Stimulated activated CD8-positive, alpha-beta memory T cell treated with anti-CD3 and anti-CD28 coated beads, Interleukin-12 subunit alpha, Interleukin-12 subunit beta, amount 100 ng/mL, for 4 hours (primary cell): Measurements from ENCODE around the gene NHEJ1.

ENCODE experiments used
- DNase-seq: peaks from one replicate; pipeline ENCODE4 v3.0.0-alpha.2; 2020; ENCODE audit warnings: low read depth

NHEJ1 gene

DNA sequence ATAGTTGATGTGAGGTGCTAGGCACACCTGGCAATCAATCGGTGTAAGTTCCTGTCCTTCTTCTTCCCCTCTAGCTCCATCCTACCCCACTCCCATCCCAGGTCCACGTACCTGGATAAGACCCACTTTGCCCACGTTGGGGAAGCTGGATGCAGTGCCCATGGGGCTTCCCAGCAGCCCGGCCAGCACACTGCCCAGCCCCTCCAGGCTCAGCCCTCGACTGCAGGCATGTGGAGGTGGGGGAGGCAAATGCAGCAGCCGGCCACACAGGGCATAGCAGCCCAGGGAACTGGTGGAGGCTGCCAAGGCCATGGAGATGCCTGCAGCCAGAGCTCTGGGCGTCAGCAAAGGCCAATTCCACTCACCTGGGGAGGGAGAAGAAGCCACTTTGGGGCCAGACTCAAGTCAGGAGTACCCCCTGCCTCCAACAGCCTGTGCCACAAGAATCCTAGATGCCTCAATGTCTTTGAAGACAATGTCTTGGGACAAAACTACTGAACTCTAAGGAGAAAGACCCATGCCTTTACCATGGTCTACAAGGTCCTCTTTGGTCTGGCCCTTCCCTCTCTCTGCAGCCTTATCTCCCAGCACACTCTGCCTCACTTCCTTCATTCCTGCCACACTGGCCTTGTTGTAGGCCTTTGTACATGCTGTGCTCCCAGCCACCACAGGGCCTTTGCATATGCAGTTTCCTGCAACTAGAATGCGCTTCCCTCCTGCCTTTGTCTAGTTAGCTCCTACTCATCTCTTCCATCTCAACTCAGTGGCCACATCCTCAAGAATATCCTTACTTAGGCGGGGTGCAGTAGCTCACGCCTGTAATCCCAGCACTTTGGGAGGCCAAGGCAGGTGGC lies 4.7 kb upstream of the NHEJ1 start:
- no peak for DNase-seq

DNA sequence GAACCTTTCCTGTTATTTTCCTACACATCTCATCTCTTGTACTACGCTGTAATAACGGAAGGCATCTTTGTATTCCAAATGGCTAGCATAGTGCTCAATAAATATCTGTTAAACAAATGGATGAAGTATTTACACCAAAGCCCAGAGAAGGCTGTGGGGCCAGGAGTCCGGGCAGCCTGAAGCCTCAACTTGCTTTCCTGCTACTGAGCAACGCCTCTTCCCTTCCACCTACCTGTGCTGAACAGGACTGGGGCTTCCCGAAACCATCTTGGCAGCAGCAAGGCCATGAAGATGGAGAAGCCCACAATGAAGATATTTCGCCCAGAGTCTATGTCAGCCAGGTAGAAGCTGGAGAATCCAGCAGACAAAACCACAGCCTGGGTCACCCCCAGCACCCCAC lies 2.5 kb upstream of the NHEJ1 start:
- DNase-seq: no peak

DNA sequence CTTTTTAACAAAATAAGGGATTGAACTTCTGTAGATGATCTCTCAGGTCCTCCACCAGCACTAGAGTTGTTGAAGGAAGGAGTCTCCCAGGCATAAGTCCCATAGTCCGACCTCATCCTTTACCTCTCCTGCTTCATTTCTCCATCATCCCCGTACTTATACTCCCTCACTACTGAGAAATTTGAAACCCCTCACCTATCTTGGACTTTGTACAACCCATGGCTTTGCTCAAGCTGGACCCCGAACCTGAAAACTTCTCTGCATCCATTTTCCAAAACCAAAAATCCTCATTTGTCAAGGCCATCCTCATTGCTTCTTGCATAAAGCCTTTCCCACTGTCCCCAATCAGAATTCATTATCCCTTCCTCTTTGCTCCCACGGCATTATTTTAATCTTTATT lies 482 bp upstream of the NHEJ1 start:
- no peak for DNase-seq

DNA sequence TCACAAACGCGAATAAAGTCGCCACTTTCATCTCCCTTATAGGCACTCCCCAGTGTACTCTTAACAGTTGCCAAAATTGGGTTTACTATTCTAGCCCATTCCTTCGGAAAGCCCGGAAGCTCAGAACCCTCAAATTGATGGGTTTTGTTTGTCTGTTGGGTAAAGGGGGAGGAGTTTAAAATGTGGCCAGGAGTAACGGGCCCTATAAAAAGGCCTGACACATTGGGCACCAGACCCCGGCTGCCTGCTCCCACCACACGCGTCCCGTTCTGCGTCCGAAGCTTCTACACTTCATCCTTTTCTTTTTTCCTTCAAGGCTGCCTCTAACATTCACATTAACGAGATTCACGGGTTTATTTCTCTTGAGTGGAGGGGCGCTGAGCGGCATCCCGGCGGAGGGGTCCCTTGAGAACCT lies 837 bp downstream of the NHEJ1 start:
- no peak for DNase-seq

DNA sequence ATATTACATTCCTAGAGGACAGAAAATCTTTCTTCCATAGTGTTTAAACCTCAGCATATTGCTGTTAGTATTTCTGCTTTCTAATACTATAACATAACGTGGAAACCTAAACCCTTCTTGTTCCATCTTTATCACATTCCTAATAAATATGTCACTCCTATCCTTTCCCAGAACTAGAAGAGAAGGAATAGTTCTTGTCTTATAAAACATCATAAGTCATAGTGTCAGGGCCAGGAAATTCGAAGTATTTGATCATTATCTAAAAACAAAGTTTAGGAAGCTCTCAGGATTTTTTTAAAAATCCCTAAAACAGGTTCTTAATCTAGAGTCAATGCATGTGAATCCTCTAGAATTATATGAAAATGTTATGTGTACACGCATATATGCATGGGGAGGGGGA lies 2.0 kb downstream of the NHEJ1 start:
- DNase-seq: no peak

DNA sequence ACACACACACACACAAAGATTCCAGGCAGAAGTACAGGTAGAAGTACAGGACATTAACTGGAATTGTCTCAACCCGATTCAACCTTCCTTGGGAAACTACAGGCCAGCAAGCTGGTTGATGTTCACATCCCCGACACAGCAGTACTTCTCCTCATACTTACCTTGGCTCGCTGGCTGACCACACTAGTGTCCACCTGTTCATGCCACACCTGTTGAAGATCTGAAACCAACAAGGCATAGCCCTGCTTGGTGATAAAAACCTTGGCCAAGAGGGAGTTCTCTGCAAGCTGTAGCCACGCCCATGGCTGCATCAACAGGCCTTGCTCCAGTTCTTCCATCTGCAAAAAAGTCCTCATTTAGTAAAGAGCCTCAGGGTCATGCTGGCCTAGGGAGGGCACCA lies 2.6 kb downstream of the NHEJ1 start:
- no peak for DNase-seq

DNA sequence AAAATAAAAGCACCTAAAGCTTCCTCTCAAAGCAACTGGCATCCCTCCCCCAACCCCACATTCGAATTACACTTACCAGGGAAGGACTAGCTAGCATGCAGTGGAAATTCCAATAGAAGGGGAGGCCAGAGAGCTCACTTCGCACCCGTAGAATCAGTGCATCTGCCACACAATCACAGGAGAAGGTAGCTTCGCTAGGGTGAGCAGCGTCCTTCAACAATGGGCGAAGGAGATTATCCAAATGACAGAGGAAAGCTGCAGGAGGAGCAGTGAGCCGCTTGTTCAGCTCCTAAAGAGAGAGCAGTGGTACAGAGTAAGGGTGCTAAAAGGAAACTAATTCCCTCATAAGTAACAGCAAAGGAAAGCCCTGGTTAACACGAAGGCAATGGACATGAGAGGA lies 3.2 kb downstream of the NHEJ1 start:
- no peak for DNase-seq

DNA sequence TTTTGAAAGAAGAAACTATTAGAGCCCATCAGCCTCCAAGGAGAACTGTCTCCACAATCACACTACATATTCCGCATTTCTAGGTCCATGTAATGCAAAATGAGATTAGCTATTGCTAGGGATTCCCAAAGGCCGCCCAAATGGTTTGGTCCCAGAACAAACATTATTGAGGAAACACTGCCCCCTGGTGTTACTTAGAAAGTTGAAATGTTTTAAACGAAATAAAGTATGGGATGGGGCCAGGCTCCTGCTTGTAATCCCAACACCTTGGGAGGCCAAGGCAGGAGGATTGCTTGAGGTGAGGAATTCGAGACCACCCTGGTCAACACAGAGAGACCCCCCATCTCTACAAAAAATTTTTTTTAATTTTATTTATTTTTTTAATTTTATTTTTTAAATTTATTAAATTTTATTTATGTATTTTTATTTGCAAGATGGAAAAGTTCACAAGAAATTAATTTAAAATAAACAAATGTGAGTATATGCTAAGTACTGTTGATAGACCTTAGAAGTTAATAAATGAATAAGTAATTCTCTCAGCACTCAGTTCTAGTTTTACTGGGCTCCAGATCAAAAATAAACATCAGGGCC lies 5.5 kb downstream of the NHEJ1 start:
- DNase-seq: no peak

DNA sequence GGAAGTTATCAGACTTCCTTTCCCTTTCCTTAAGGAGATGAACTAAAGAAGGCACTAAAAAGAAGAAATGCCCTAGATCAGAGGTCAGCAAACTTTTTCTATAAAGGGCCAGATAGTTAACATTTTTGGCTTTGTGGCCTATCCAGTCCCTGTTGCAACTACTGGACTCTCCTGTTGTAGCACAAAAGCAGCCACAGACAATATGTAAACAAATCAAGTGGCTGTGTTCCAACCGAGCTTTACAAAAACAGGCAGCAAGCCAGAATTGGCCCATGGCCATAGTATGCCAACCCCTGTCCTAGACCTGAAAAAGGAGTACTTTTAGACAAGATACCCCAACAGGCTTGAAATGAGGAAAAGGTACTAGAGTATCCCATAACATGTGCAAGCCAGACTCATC lies 10.9 kb downstream of the NHEJ1 start:
- DNase-seq: no peak

DNA sequence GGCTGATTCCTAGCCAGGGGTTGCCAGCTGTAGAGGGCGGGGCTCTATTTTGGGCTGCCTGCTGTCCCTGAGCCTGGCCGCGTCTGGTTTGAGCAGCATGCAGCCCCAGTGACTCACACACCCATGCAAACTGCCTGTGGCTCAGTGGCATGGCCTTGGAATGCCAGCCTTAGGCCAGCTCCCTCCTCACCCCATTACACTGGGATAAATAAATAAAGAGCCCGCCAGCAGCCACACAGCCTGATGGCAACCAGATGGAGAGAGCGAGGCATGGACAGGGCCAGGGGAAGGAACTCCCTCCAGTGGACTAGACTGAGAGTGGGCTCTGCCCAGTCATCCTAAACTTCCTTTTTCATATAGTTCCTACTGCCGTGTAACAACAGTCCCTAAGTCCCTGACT lies 18.3 kb downstream of the NHEJ1 start:
- no peak for DNase-seq

DNA sequence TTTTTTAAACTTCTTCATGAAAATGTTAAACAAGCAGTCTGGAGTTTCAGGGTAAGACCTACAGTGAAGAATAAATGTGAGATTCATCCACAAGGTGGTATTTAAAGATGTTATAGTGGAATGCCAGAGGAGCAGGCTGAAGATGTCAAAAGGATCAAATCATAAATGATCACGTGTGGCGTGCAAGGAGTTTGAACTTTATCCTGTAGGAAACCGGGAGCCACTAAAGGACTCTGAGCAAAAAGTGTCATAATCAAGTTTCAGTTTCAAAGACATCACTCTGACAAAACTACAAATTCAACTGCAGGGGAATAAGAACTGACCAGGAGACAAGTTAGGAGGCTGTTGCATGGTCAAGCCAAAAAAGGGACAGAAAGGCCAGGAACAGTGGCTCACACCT lies 19.9 kb downstream of the NHEJ1 start:
- no peak for DNase-seq

DNA sequence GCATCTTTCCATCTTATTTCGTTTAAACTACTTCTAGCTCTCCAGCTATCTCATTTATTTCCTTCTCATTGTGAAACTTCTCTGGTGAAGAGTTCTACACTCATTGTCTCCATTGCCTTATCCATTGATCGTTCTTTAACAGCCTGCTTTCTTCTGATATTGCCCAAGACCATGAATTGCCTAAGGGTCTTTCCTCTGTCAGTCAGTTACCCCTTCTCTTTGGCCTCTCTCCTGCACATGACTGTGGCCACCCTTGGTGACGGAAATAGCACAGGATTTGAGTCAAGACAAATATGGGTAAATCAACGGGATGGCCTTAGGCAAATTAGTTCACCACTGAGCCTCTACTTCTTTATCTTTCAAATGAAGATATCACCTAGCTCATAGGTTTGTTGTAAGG lies 26.6 kb downstream of the NHEJ1 start:
- DNase-seq: no peak

DNA sequence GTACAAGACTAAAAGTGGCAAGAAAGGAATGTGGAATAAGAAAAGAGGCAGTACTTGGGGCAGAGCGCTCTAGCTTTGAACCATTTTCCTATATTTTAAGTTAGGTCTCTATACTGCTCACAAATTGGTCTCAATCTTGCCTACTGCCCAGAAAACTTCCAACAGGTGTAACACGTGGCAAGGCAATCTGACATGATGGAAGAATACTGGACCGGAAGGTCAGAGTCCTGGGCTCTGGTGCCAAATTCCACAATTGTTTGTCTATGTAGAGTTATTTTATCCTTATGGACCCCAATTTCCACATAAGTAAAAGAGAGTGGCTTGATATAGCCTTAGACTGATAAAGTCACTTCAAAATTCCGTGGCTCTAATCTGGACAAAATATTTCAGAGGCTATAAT lies 28.9 kb downstream of the NHEJ1 start:
- DNase-seq: no peak

DNA sequence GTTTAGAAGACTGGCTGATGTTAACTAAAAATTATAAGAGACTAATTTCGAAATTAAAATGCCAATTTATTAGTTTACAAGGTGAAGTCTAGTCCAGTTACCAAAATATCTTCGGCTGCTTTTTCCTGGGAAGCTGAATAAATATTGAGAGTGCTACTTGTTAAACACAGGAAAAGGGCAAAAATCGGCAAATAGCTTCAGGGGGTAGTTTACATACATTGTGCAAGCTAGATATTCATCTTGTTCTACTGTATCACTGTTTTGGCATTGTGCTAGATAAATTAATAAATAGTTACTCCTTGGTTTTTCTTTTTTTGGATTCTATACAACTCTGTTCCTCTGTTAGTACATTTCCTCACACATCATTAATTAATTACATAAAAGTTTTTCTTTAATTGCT lies 29.3 kb downstream of the NHEJ1 start:
- no peak for DNase-seq

DNA sequence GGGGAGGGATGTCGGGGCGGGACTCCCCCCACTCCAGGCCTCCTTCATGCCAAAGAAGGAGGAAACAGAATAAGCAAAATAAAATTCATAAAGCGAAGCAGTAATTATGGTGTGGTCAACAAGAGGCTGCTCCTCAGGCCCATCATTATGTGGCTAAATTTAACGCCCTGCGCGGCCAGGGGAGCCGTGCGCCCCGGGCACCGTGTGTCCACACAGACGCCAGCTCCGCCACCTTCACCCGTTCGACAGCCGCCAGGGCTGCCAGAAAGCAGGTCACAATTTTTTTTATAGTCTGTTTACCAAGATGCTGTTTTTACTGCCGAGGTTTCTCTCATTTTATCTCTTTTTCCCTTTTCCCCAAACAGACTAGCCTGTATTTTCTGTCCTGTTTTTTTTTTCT lies 31.0 kb downstream of the NHEJ1 start:
- no peak for DNase-seq

DNA sequence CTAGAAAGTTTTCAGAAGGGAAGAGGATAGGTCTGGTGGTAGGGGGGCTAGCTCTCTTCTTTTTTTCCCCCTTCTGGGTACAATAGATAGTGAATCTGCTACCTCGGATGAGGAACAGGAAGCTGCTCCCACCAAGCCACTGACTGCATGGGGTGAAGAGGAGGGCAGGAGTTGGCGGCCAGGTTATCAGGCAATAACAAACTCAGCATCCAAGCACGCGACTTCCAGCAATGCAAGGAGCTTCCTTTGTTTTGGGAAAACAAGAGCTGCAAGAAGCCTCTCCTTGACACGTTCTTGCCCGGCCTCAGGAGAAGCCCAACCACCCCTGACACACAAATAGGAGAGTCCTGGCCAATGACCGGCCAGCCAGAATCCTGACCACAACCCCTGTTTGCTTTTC lies 32.2 kb downstream of the NHEJ1 start:
- DNase-seq: no peak

DNA sequence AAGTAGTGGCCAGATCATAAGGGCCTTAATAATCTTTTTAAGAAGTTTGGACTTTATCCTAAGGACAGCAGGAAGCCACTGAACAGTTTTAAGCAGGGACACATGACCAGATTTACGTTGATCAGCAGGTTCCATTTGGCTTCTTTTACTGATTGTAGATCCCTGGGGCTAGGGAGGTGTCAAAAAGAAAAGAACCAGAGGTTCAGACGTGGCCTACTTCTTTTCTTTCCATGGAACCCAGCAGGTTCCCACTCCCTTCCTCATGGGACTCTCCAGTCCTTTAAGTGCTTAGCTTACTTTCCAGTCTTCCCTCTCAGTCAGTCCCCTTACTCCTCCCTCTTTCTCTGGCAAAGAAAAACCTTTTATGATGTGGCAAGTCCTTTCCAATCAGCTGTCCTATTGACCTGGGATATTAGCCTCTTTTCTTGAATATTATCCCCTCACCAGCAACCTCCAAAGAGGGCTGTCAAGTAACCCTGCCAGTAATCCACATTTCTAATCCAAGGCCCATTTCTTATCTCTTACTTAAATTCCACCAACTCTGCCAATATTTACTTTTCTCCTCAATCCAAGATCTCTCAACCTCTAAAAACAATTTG lies 33.5 kb downstream of the NHEJ1 start:
- no peak for DNase-seq

DNA sequence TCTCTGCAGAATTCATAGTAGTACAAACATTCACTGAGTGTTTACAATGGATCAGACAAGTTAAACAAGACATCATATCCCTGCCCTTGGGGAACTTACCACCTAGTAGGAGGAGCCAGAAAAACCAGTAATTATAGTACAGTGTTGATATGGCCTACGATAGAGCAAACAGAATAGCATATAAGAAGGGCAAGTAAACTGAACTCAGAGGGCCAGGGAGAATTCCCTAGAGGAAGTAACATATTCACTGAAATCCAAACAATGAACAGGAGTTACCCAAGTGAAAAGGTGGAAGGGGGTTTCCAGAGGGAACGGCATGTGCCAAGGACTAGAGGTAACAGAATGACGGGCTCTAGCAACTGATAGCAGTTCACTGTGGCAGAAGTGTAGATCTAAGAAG lies 34.1 kb downstream of the NHEJ1 start:
- DNase-seq: no peak

DNA sequence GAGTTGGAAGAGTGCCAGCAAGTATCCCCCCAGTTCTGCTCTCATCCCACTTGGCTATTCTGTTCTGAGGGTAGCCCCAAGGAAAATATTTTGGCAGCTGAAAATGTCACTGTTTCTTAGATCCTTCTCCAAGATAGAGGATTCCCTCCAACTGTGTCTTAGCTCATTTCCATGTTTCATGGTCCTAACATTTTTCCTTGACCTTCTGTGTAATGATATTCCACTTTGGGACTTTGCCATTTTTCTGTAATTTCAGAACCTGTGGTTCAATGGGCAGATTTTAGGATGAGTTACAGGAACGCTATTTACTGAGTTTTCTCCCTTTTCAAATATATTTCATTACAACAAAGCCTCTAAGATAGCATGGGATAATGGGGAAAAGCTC lies 34.7 kb downstream of the NHEJ1 start:
- no peak for DNase-seq

DNA sequence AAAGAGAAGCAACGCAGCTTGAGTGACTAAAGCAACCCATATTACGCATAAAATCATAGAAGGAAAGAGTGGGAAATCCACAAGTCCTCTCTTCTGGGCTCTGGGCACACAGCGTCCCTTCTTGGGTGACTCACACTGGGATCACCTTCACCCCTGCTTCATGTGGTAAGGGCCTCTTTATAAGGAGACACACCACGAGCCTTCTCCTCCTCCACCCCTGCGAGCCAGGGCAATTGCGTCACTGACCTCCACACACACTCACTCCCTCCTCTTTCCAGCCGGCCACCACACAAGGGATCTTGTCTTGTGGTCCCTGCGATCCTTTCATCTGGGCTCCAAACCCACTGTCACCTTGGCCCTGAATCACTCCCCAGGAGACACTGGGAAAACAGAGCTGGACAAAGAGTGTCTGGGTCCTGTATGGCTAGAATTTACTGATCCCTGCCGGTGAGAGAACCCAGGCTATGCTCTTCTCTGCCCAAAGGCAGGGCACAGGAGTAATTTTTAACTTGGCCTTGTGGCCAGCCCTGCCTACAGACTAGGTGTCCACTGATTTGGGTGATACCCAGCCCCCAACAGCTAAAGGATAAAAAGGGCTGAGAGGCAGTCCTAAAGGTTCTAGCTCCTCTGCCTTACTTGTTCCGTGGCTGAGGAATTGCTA lies 35.3 kb downstream of the NHEJ1 start:
- no peak for DNase-seq

DNA sequence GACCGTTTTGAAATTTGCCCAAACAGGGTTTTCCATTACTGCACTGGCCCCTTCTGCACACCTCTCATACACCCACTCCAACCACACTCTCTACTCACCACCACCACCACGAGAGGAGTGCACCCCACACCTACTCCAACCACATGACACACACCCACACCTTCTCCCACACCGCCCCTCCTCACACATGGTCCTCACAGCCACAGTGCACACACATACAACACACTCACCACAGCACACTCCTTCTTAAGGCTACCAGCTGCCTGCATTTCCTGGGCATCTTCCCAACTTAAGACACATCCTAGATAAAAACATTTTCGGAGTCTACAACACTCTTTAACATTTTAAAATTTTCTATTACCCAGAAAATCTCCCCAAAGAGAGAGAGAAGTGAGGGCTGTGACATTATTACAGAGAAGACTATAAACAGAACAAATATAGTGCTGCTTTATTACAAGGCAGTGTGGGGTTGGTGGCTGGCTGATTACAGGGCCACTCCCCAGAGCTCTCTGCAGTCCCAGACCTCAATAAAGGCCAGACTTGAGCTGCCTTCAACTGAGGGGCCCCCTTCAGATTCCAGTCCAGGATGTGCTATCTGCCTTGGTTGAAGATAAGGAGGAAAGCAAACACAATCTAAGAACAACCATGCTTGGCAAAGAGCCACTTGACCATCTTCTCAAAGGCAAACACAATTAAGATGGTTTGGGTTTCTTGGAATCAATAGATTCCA lies 36.1 kb downstream of the NHEJ1 start:
- peak; percentile 6 for DNase-seq

DNA sequence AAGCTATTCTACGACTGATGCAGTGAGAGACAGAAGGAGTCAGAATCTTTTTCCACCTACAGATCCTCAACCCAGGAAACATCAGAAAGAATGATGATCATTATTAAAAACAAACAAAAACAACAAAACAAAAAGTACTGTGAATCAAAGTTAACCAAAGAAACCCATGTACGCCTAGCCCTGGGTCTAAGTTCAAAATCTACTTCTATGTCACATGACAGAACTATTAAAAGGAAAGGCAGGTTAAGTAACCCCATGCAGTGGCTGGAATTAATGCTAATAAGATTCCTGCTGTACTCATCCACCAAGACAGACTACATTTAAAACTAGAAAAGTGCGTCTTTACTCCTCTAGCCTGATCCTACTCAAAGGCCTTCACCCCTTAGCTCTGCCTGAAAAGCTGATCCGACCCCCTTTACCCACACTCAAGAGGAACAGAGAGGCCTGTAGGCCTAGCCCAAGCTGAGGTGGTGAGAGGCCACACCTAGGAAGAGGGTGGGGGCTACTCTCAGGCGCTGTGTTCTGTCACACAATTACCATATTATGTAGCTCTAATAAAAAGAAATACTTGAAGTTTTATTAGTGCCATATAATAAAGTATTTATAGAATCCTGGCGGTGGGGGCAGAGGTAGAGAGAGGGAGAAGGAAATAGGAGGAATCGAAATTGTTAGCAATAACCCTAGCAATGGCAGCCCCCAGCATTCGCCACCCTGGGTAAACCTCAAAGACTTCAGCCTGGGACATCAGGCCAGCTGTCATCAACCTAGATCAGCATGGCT lies 37.1 kb downstream of the NHEJ1 start:
- DNase-seq: no peak
